Measurements from ENCODE around the gene PLEKHJ1. TPM values are rescaled to one million over a fixed set of nuclear protein-coding genes. Genes with fewer than 3 reads are reported as not detected.

The PLEKHJ1 gene
- polyA plus RNA-seq, 1 donor from 2014 or later: 219 TPM

DNA sequence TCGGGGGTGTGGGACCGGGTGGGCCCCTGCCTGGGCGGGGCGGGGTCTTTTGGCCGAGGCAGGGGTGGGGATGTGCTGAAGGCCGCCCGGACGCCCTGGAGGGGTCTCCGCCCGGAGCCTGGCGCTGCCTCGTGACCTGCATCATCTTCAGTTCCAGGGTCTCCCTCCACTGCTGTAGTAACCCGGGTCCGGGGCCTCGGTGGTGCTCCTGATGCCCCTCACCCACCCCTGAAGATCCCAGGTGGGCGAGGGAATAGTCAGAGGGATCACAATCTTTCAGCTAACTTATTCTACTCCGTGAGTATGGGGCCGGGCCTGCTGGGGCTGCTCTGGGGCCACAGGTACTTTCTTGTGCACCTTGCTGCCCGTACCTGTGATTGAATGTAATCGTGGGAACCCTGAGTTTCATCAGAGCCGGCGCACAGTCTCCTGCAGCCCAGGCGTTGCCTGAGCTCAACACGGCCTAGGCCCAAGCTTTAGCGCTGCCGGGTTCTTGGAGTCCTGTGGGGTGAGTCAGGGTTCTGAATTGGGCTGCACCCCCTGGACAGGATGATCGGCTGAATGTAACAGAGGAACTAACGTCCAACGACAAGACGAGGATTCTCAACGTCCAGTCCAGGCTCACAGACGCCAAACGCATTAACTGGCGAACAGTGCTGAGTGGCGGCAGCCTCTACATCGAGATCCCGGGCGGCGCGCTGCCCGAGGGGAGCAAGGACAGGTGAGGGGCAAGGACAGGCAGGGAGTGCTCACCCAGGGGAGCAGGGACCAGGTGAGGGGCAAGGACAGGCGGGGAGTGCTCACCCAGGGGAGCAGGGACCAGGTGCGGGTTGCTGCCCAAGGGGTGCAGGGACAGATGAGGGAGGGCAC lies 35.3 kb upstream of the PLEKHJ1 start:
- H3K36me3 ChIP-seq (ENCODE audit: insufficient read depth, low read length): no peaks in the 10 kb centered on the region
- peak overlapping the region; percentile 99 for H3K9ac ChIP-seq (ENCODE audit: low read length)
- H3K9me3 ChIP-seq (ENCODE audit: low read length): no peaks in the 10 kb centered on the region
- H3F3A ChIP-seq (ENCODE audit: insufficient read depth, low read length, poor library complexity, severe bottlenecking): peaks cover 4% of the 10 kb centered on the region
- H3K27ac ChIP-seq (ENCODE audit: low read length): peak overlapping the region; percentile 94
- no peaks in the 10 kb centered on the region for H3K27me3 ChIP-seq (ENCODE audit: insufficient read depth, low read depth, low read length)
- peaks cover 42% of the 10 kb centered on the region for H3K79me2 ChIP-seq (replicated peaks; ENCODE audit: insufficient read depth, low read length)
- H4K20me1 ChIP-seq (ENCODE audit: insufficient read depth): peaks cover 42% of the 10 kb centered on the region
- H2AFZ ChIP-seq (ENCODE audit: low read depth, low read length): no peak overlapping the region
- H3K4me2 ChIP-seq (ENCODE audit: low read length): peak overlapping the region; percentile 65
- H3K4me3 ChIP-seq (ENCODE audit: low read length): peak overlapping the region; percentile 99
- H3K9me2 ChIP-seq (ENCODE audit: insufficient read depth, low read length): no peaks in the 10 kb centered on the region
- TF ChIP-seq, protein P1, sequence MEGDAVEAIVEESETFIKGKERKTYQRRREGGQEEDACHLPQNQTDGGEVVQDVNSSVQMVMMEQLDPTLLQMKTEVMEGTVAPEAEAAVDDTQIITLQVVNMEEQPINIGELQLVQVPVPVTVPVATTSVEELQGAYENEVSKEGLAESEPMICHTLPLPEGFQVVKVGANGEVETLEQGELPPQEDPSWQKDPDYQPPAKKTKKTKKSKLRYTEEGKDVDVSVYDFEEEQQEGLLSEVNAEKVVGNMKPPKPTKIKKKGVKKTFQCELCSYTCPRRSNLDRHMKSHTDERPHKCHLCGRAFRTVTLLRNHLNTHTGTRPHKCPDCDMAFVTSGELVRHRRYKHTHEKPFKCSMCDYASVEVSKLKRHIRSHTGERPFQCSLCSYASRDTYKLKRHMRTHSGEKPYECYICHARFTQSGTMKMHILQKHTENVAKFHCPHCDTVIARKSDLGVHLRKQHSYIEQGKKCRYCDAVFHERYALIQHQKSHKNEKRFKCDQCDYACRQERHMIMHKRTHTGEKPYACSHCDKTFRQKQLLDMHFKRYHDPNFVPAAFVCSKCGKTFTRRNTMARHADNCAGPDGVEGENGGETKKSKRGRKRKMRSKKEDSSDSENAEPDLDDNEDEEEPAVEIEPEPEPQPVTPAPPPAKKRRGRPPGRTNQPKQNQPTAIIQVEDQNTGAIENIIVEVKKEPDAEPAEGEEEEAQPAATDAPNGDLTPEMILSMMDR (IDR thresholded peaks at IDR 0.05; ENCODE audit: poor library complexity, severe bottlenecking): no peak
- no peak for TF ChIP-seq TAF1 (IDR thresholded peaks at IDR 0.05; ENCODE audit: low read depth)
- no peak for TF ChIP-seq EZH2 (IDR thresholded peaks at IDR 0.05; ENCODE audit: borderline replicate concordance, insufficient read depth, low read length, poor library complexity, severe bottlenecking)
- TF ChIP-seq SMC3 (conservative IDR thresholded peaks at IDR 0.05; ENCODE audit: poor library complexity): no peak

DNA sequence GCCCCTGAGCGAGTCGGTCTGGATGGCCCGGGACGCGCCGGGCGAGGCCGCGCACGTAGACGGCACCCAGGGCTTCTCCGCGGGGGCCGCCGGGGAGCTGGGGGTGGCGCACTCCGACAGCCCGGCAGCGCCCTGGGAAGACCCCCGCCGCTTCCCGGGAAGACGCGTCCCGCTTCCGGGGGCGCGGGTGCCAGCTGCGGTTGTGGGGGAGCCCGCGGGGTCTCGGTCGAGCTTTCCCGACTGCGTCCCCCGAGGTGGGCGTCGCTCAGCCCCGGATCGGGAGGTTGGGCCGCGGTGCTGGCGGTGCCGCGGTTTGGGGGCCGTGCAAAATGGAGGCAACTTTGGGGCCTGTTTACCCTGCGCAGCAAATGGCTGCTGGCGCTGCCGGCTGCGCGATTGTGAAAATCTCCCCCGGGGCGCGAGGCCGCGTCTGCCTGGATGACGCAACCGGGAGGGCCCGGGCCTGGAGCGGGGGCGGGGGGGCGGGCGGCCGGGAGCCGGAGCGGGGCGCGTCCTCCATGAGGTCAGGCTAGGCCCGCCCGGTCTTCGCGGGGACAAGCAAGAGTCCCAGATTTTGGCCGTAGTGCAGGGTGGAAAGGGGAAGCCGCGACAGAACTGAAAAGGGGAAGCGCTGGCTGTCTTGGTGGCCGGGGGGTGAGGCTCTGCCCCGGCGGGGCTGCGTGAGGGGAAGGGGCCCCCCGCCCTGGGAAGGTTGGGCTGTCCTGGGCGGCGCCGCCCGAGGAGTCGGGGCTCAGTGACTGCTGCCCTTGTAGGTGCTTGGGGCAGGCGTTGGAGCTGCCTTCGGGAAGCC lies 34.5 kb upstream of the PLEKHJ1 start:
- peak overlapping the region; percentile 99 for H3K4me3 ChIP-seq (ENCODE audit: low read length)
- TF ChIP-seq POLR2AphosphoS5 (IDR thresholded peaks at IDR 0.05) (peak; percentile 64), RAD21 (conservative IDR thresholded peaks at IDR 0.05) (no peak), REST (IDR thresholded peaks at IDR 0.05; ENCODE audit: borderline replicate concordance) (no peak), EP300 (conservative IDR thresholded peaks at IDR 0.05; ENCODE audit: poor library complexity, severe bottlenecking) (no peak), MXI1 (conservative IDR thresholded peaks at IDR 0.05; ENCODE audit: poor library complexity, severe bottlenecking) (no peak), EZH2 (IDR thresholded peaks at IDR 0.05; ENCODE audit: borderline replicate concordance, insufficient read depth, low read length, poor library complexity, severe bottlenecking) (no peak), SMC3 (conservative IDR thresholded peaks at IDR 0.05; ENCODE audit: poor library complexity) (no peak), TAF1 (IDR thresholded peaks at IDR 0.05; ENCODE audit: low read depth) (peak; percentile 19)
- TF ChIP-seq, protein P1 (IDR thresholded peaks at IDR 0.05; ENCODE audit: poor library complexity, severe bottlenecking): no peak
- peaks cover 42% of the 10 kb centered on the region for H4K20me1 ChIP-seq (ENCODE audit: insufficient read depth)
- H3K4me2 ChIP-seq (ENCODE audit: low read length): peak overlapping the region; percentile 65
- peaks cover 42% of the 10 kb centered on the region for H3K79me2 ChIP-seq (replicated peaks; ENCODE audit: insufficient read depth, low read length)
- H3K9me3 ChIP-seq (ENCODE audit: low read length): no peaks in the 10 kb centered on the region
- no peaks in the 10 kb centered on the region for H3K36me3 ChIP-seq (ENCODE audit: insufficient read depth, low read length)
- peak overlapping the region; percentile 94 for H3K27ac ChIP-seq (ENCODE audit: low read length)
- H2AFZ ChIP-seq (ENCODE audit: low read depth, low read length): no peak overlapping the region
- H3K27me3 ChIP-seq (ENCODE audit: insufficient read depth, low read depth, low read length): no peaks in the 10 kb centered on the region
- H3K9me2 ChIP-seq (ENCODE audit: insufficient read depth, low read length): no peaks in the 10 kb centered on the region
- peaks cover 4% of the 10 kb centered on the region for H3F3A ChIP-seq (ENCODE audit: insufficient read depth, low read length, poor library complexity, severe bottlenecking)
- peak overlapping the region; percentile 99 for H3K9ac ChIP-seq (ENCODE audit: low read length)

Measured in neural cell (in vitro differentiated cells).